K562 (cell line): ENCODE data around the gene HSD3B7. TPM values are rescaled to one million over a fixed set of nuclear protein-coding genes. Genes with fewer than 3 reads are reported as not detected.
A peak's percentile ranks its signal among the peaks of the same experiment; 100 is the strongest.

ENCODE experiments used
- CUX1 ChIP-seq: fragments of 200-800 bp; sonication (Bioruptor generic); IDR thresholded peaks from 2 replicates; pipeline ENCODE4 v1.6.1; 2016; ENCODE audit warnings: missing genetic modification characterization, missing compliant biosample characterization
- HINFP ChIP-seq: fragments of 450-650 bp; conservative IDR thresholded peaks from 2 replicates; pipeline ENCODE4 v1.6.1; 2016; ENCODE audit warnings: missing genetic modification characterization, low read depth, mild to moderate bottlenecking, control low read depth, missing compliant biosample characterization
- HNRNPUL1 ChIP-seq: fragments of 200-400 bp; formaldehyde crosslinking; IDR thresholded peaks from 2 replicates; pipeline ENCODE4 v1.6.1; 2017; ENCODE audit warnings: low read length
- MTF1 ChIP-seq: fragments of 250-450 bp; sonication (Bioruptor Pico); IDR thresholded peaks from 2 replicates; pipeline ENCODE4 v1.9.0; 2021; ENCODE audit warnings: moderate library complexity, mild to moderate bottlenecking, inconsistent platforms, borderline replicate concordance
- MYC ChIP-seq, 2 experiments: fragments of 250-450 bp in 1 of 2; sonication (Bioruptor Pico) in 1 of 2; IDR thresholded peaks; 2 replicates each; pipeline versions ENCODE4 v1.5.1 to v1.6.1; 2012 to 2021; ENCODE audit warnings: low read depth in 2 of 2, borderline replicate concordance in 1 of 2, improper control_type of control experiment in 1 of 2, low read length in 1 of 2, mild to moderate bottlenecking in 1 of 2, moderate library complexity in 1 of 2
- NKRF ChIP-seq: fragments of 450-650 bp; IDR thresholded peaks from 2 replicates; pipeline ENCODE4 v1.6.1; 2016; ENCODE audit warnings: borderline replicate concordance
- PRPF4 ChIP-seq: fragments of 200-400 bp; formaldehyde crosslinking; IDR thresholded peaks from one replicate; pipeline ENCODE4 v1.6.1; 2017; ENCODE audit warnings: low read length, low read depth, mild to moderate bottlenecking; ENCODE audit not compliant: insufficient read depth, poor library complexity, severe bottlenecking
- RBM14 ChIP-seq: fragments of 200-400 bp; formaldehyde crosslinking; IDR thresholded peaks from 2 replicates; pipeline ENCODE4 v1.6.1; 2018; ENCODE audit warnings: low read depth, mild to moderate bottlenecking, low read length, moderate library complexity, borderline replicate concordance; ENCODE audit not compliant: insufficient read depth
- RBM15 ChIP-seq: fragments of 200-400 bp; formaldehyde crosslinking; IDR thresholded peaks from 2 replicates; pipeline ENCODE4 v1.6.1; 2018; ENCODE audit warnings: mild to moderate bottlenecking, low read length, moderate library complexity; ENCODE audit not compliant: insufficient read depth
- STAT5B ChIP-seq: fragments of 250-450 bp; sonication (Bioruptor Pico); IDR thresholded peaks from 2 replicates; pipeline ENCODE4 v1.8.0; 2021; ENCODE audit warnings: mild to moderate bottlenecking, inconsistent platforms
- ZKSCAN1 ChIP-seq: fragments of 150-350 bp; IDR thresholded peaks from 2 replicates; pipeline ENCODE4 v1.6.1; 2016; ENCODE audit warnings: low read depth, low read length
- ZNF224 ChIP-seq: sonication (generic); formaldehyde crosslinking; IDR thresholded peaks from 2 replicates; pipeline ENCODE4 v1.8.0; 2022; ENCODE audit warnings: mild to moderate bottlenecking, missing genetic modification reagents
- ZNF24 ChIP-seq: fragments of 450-650 bp; IDR thresholded peaks from 2 replicates; pipeline ENCODE4 v1.6.1; 2016
- ZNF436 ChIP-seq: fragments of 250-450, 450-650 bp; sonication (Bioruptor Pico); formaldehyde crosslinking; IDR thresholded peaks from 2 replicates; pipeline ENCODE4 v1.7.0; 2020; ENCODE audit warnings: mild to moderate bottlenecking
- ZNF639 ChIP-seq, 2 experiments: fragments of 200-800 bp in 1 of 2; sonication (Bioruptor generic) in 1 of 2; sonication (generic) in 1 of 2; formaldehyde crosslinking in 1 of 2; IDR thresholded peaks in 1 of 2; conservative IDR thresholded peaks in 1 of 2; 2 replicates each; pipeline versions ENCODE4 v1.5.0 to v1.6.1; 2016 to 2020; ENCODE audit warnings: missing compliant biosample characterization in 1 of 2, missing genetic modification characterization in 1 of 2, missing genetic modification reagents in 1 of 2
- ZNF668 ChIP-seq: fragments of 250-450 bp; sonication (Bioruptor Pico); IDR thresholded peaks from 2 replicates; pipeline ENCODE4 v1.8.0; 2022; ENCODE audit warnings: mild to moderate bottlenecking, inconsistent platforms
- polyA plus RNA-seq, 8 experiments: library from polyadenylated mRNA; depleted of rRNA in 4 of 8; stranded (reverse) in 5 of 8; unstranded in 3 of 8; fragments of >200 nt; fragmentation: Nextera tagmentation in 2 of 8; fragmentation: Illumina TruSeq in 1 of 8; extraction: Ambion mirVana in 2 of 8; extraction: Trizol in 1 of 8; gene quantifications; 2 replicates each; pipeline versions ENCODE4 v1.2.1 to v1.2.3, GENCODE V29; 2011 to 2014; ENCODE audit warnings: inconsistent platforms in 1 of 8, missing spikeins in 1 of 8
- total RNA-seq, 7 experiments: library from RNA; depleted of rRNA in 6 of 7; stranded (reverse); fragments of >200 nt in 6 of 7; fragmentation: Illumina TruSeq in 2 of 7; extraction: Trizol in 2 of 7; gene quantifications; 2 replicates each; pipeline versions ENCODE4 v1.2.1 to v1.2.3, GENCODE V29; 2011 to 2021; ENCODE audit warnings: low replicate concordance in 1 of 7

HSD3B7 gene
- total and polyA plus RNA-seq, 9 of the 15 experiments (the other 6 are each of a cell fraction or from before 2014, with no cell fraction given): 5.4 to 49.1 (median 23.0) TPM

- 0 out of 2 replicates have a peak, but pooled peaks have one; percentile 15 for TF ChIP-seq MYC (IDR thresholded peaks at IDR 0.05; ENCODE audit: low read depth, low read length)
- TF ChIP-seq MYC (CRISPR knock-in tag; IDR thresholded peaks at IDR 0.05; ENCODE audit: borderline replicate concordance, low read depth): no peak
- TF ChIP-seq ZKSCAN1: 0 out of 2 replicates have a peak, but pooled peaks have one; percentile 27
- TF ChIP-seq ZNF436: no peak
- no peak for TF ChIP-seq ZNF224
- no peak for TF ChIP-seq STAT5B
- TF ChIP-seq ZNF24: no peak
- TF ChIP-seq RBM15: no peak
- TF ChIP-seq PRPF4: no peak
- no peak for TF ChIP-seq ZNF639 (CRISPR knock-in tag; conservative IDR thresholded peaks at IDR 0.05 in 1 of 2, IDR thresholded peaks at IDR 0.05 in 1 of 2)
- no peak for TF ChIP-seq RBM14
- TF ChIP-seq CUX1 (CRISPR knock-in tag): no peak
- no peak for TF ChIP-seq MTF1 (CRISPR knock-in tag)
- no peak for TF ChIP-seq HNRNPUL1
- no peak for TF ChIP-seq HINFP (tag)
- no peak for TF ChIP-seq ZNF668
- TF ChIP-seq NKRF: no peak
Observed at GRCh38 chr16:30984669-30985400, at the start of gene HSD3B7 (continued).
